GM23338 (cell line): Measurements from ENCODE around the gene CYP46A1. TPM values are rescaled to one million over a fixed set of nuclear protein-coding genes. Genes with fewer than 3 reads are reported as not detected.

Experiments used
- ATAC-seq: fragments of 200-7000 bp; cut with Tn5 transposase; 3 replicates; pipeline ENCODE4 v1.9.1; 2020
- DNase-seq: peaks from one replicate; pipeline ENCODE4 v3.0.0-alpha.2; 2015; ENCODE audit warnings: low spot score
- H2AFZ ChIP-seq: fragments of 200-600 bp; sonication (generic); 2 replicates; pipeline ENCODE4 v1.8.0; 2016; ENCODE audit warnings: antibody characterized with exemption, mild to moderate bottlenecking, moderate library complexity
- H3F3A ChIP-seq: fragments of 200-600 bp; sonication (generic); replicated peaks from 2 replicates; pipeline ENCODE4 v1.8.0; 2017; ENCODE audit warnings: antibody characterized with exemption, mixed run types, low read depth
- H3K27ac ChIP-seq: fragments of 200-600 bp; sonication (generic); 2 replicates; pipeline ENCODE4 v1.6.1; 2016; ENCODE audit warnings: low read depth
- H3K27me3 ChIP-seq: fragments of 200-600 bp; sonication (generic); 2 replicates; pipeline ENCODE4 v1.8.0; 2016; ENCODE audit warnings: mild to moderate bottlenecking, mixed run types, moderate library complexity; ENCODE audit not compliant: insufficient read depth
- H3K36me3 ChIP-seq: fragments of 200-600 bp; sonication (generic); 2 replicates; pipeline ENCODE4 v1.8.0; 2016; ENCODE audit warnings: mild to moderate bottlenecking; ENCODE audit not compliant: insufficient read depth
- H3K4me1 ChIP-seq: fragments of 200-600 bp; sonication (generic); 2 replicates; pipeline ENCODE4 v1.8.0; 2016; ENCODE audit warnings: mild to moderate bottlenecking, moderate library complexity; ENCODE audit not compliant: insufficient read depth
- H3K4me2 ChIP-seq: fragments of 200-600 bp; sonication (generic); 2 replicates; pipeline ENCODE4 v1.7.1; 2017; ENCODE audit warnings: mixed run types
- H3K4me3 ChIP-seq: fragments of 200-600 bp; sonication (generic); 2 replicates; pipeline ENCODE4 v1.6.1; 2016; ENCODE audit warnings: mixed run types
- H3K79me2 ChIP-seq: fragments of 200-600 bp; sonication (generic); replicated peaks from 2 replicates; pipeline ENCODE4 v1.8.0; 2017; ENCODE audit warnings: mild to moderate bottlenecking; ENCODE audit not compliant: insufficient read depth
- H3K9me2 ChIP-seq: fragments of 200-600 bp; sonication (generic); 2 replicates; pipeline ENCODE4 v1.8.0; 2017; ENCODE audit not compliant: insufficient read depth
- H4K20me1 ChIP-seq: fragments of 200-600 bp; sonication (generic); replicated peaks from 2 replicates; pipeline ENCODE4 v1.8.0; 2017; ENCODE audit warnings: mild to moderate bottlenecking; ENCODE audit not compliant: insufficient read depth
- H3K27ac Mint-ChIP-seq: 2 replicates; pipeline ENCODE4 v1.8.0; 2020; ENCODE audit warnings: inconsistent platforms, mild to moderate bottlenecking, moderate library complexity, mixed read lengths
- H3K27me3 Mint-ChIP-seq: 3 replicates; pipeline ENCODE4 v1.8.0; 2022; ENCODE audit warnings: low read depth, mild to moderate bottlenecking, moderate library complexity, mixed read lengths, inconsistent platforms; ENCODE audit not compliant: insufficient read depth, poor library complexity
- H3K36me3 Mint-ChIP-seq: 3 replicates; pipeline ENCODE4 v1.8.0; 2021; ENCODE audit warnings: low read depth, mild to moderate bottlenecking, inconsistent platforms, moderate library complexity, mixed read lengths
- H3K4me1 Mint-ChIP-seq: 3 replicates; pipeline ENCODE4 v1.8.0; 2020; ENCODE audit warnings: mild to moderate bottlenecking, inconsistent platforms, mixed read lengths
- H3K4me3 Mint-ChIP-seq: 3 replicates; pipeline ENCODE4 v1.8.0; 2021; ENCODE audit warnings: moderate library complexity, mild to moderate bottlenecking, inconsistent platforms, mixed read lengths
- H3K9me3 Mint-ChIP-seq: 3 replicates; pipeline ENCODE4 v1.8.0; 2020; ENCODE audit warnings: moderate library complexity, mild to moderate bottlenecking, inconsistent platforms, mixed read lengths
- CREB1 ChIP-seq: fragments of 250-450 bp; sonication (Bioruptor Pico); IDR thresholded peaks from 2 replicates; pipeline ENCODE4 v1.5.0; 2020; ENCODE audit warnings: low read depth, mild to moderate bottlenecking, moderate library complexity
- EZH2 ChIP-seq: fragments of 200-600 bp; sonication (generic); IDR thresholded peaks from one replicate; pipeline ENCODE4 v1.8.0; 2017; ENCODE audit warnings: antibody characterized with exemption, mild to moderate bottlenecking, low read depth; ENCODE audit not compliant: unreplicated experiment
- EZH2phosphoT487 ChIP-seq: fragments of 200-600 bp; sonication (generic); IDR thresholded peaks from one replicate; pipeline ENCODE4 v1.8.1; 2018; ENCODE audit warnings: antibody characterized with exemption; ENCODE audit not compliant: unreplicated experiment
- JUNB ChIP-seq: IDR thresholded peaks from one replicate; pipeline ENCODE4 v1.6.1; 2016; ENCODE audit warnings: antibody characterized with exemption; ENCODE audit not compliant: unreplicated experiment
- NANOG ChIP-seq: IDR thresholded peaks from 2 replicates; pipeline ENCODE4 v1.6.1; 2016; ENCODE audit warnings: antibody characterized with exemption, borderline replicate concordance
- POLR2AphosphoS5 ChIP-seq: IDR thresholded peaks from 2 replicates; pipeline ENCODE4 v1.6.1; 2016; ENCODE audit warnings: antibody characterized with exemption, low read depth
- STAT1 ChIP-seq: IDR thresholded peaks from one replicate; pipeline ENCODE4 v1.6.1; 2016; ENCODE audit warnings: antibody characterized with exemption; ENCODE audit not compliant: unreplicated experiment
- ZNF114 ChIP-seq: fragments of 250-450 bp; sonication (Bioruptor Pico); IDR thresholded peaks from 2 replicates; pipeline ENCODE4 v1.5.0; 2020; ENCODE audit warnings: mild to moderate bottlenecking, moderate library complexity
- ZNF331 ChIP-seq: fragments of 250-450 bp; sonication (Bioruptor Pico); IDR thresholded peaks from 2 replicates; pipeline ENCODE4 v1.5.0; 2020; ENCODE audit warnings: low read depth, mild to moderate bottlenecking, moderate library complexity
- polyA plus RNA-seq: library from polyadenylated mRNA; unstranded; fragments of >200 nt; fragmentation: Nextera tagmentation; extraction: Ambion mirVana; gene quantifications from 2 replicates; pipeline ENCODE4 v1.2.1, GENCODE V29; 2016
- total RNA-seq: library from RNA; depleted of rRNA; stranded (reverse); fragments of >200 nt; shearing (Covaris generic); gene quantifications from 2 replicates; pipeline ENCODE4 v1.2.3, GENCODE V29; 2014
- TF ChIP-seq, protein P1 (sequence below): fragments of 250-450 bp; sonication (Bioruptor Pico); IDR thresholded peaks from 2 replicates; pipeline ENCODE4 v1.5.0; 2020; ENCODE audit warnings: mild to moderate bottlenecking, moderate library complexity
- TF ChIP-seq, protein P2 (sequence below), 2 experiments: fragments of 200-600 bp in 1 of 2; sonication (generic) in 1 of 2; conservative IDR thresholded peaks; 2 replicates each; pipeline versions ENCODE4 v1.5.1 to v1.6.1; 2016 to 2017; ENCODE audit warnings: antibody characterized with exemption in 2 of 2, low read depth in 2 of 2, mild to moderate bottlenecking in 2 of 2, moderate library complexity in 1 of 2
- TF ChIP-seq, protein P3 (sequence below): IDR thresholded peaks from one replicate; pipeline ENCODE4 v1.6.1; 2018; ENCODE audit warnings: antibody characterized with exemption; ENCODE audit not compliant: unreplicated experiment
- TF ChIP-seq, protein P4 (sequence below): IDR thresholded peaks from 2 replicates; pipeline ENCODE4 v1.6.1; 2016; ENCODE audit warnings: antibody characterized with exemption

CYP46A1 gene
- total and polyA plus RNA-seq, 2 experiments from 2014 or later: 0.59 to 0.66 TPM

DNA sequence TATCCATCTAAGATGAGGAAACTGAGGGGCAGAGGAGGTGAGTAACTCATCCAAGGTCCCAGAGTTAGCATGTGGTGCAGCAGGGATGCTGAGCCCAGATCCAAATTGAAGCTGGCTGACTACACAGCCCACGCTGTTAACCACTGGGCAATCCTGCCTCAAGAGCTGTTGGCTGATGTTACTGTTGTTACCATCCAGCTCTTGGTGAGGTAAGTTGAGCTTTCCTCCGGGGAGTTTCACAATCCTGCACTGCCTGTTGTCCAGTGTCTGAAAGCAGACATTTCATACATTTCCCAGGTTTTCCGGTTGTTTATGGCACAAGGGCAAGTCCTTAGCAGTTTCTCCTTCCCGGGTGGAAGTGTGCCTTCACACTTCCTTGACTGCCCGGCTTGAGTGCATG lies 14.5 kb downstream of the CYP46A1 start:
- H3K36me3 ChIP-seq: no peaks in the 10 kb centered on the region
- H3K4me3 ChIP-seq: no peak overlapping the region
- Mint-ChIP-seq H3K4me1 (no peaks in the 10 kb centered on the region), H3K36me3 (peaks cover 10% of the 10 kb centered on the region; the same call in 2 of the 3 replicates), H3K27me3 (peaks cover 6% of the 10 kb centered on the region), H3K4me3 (no peak overlapping the region), H3K27ac (no peak overlapping the region), H3K9me3 (peaks cover 9% of the 10 kb centered on the region)
- H3K4me2 ChIP-seq: no peak overlapping the region
- no peaks in the 10 kb centered on the region for H3K79me2 ChIP-seq
- no peak overlapping the region for H3K27ac ChIP-seq
- H4K20me1 ChIP-seq: no peaks in the 10 kb centered on the region
- H3K9me2 ChIP-seq: no peaks in the 10 kb centered on the region
- no peaks in the 10 kb centered on the region for H3K27me3 ChIP-seq
- H3F3A ChIP-seq: no peaks in the 10 kb centered on the region
- TF ChIP-seq JUNB: no peak
- TF ChIP-seq ZNF331 (CRISPR knock-in tag): no peak
- TF ChIP-seq, protein P1, sequence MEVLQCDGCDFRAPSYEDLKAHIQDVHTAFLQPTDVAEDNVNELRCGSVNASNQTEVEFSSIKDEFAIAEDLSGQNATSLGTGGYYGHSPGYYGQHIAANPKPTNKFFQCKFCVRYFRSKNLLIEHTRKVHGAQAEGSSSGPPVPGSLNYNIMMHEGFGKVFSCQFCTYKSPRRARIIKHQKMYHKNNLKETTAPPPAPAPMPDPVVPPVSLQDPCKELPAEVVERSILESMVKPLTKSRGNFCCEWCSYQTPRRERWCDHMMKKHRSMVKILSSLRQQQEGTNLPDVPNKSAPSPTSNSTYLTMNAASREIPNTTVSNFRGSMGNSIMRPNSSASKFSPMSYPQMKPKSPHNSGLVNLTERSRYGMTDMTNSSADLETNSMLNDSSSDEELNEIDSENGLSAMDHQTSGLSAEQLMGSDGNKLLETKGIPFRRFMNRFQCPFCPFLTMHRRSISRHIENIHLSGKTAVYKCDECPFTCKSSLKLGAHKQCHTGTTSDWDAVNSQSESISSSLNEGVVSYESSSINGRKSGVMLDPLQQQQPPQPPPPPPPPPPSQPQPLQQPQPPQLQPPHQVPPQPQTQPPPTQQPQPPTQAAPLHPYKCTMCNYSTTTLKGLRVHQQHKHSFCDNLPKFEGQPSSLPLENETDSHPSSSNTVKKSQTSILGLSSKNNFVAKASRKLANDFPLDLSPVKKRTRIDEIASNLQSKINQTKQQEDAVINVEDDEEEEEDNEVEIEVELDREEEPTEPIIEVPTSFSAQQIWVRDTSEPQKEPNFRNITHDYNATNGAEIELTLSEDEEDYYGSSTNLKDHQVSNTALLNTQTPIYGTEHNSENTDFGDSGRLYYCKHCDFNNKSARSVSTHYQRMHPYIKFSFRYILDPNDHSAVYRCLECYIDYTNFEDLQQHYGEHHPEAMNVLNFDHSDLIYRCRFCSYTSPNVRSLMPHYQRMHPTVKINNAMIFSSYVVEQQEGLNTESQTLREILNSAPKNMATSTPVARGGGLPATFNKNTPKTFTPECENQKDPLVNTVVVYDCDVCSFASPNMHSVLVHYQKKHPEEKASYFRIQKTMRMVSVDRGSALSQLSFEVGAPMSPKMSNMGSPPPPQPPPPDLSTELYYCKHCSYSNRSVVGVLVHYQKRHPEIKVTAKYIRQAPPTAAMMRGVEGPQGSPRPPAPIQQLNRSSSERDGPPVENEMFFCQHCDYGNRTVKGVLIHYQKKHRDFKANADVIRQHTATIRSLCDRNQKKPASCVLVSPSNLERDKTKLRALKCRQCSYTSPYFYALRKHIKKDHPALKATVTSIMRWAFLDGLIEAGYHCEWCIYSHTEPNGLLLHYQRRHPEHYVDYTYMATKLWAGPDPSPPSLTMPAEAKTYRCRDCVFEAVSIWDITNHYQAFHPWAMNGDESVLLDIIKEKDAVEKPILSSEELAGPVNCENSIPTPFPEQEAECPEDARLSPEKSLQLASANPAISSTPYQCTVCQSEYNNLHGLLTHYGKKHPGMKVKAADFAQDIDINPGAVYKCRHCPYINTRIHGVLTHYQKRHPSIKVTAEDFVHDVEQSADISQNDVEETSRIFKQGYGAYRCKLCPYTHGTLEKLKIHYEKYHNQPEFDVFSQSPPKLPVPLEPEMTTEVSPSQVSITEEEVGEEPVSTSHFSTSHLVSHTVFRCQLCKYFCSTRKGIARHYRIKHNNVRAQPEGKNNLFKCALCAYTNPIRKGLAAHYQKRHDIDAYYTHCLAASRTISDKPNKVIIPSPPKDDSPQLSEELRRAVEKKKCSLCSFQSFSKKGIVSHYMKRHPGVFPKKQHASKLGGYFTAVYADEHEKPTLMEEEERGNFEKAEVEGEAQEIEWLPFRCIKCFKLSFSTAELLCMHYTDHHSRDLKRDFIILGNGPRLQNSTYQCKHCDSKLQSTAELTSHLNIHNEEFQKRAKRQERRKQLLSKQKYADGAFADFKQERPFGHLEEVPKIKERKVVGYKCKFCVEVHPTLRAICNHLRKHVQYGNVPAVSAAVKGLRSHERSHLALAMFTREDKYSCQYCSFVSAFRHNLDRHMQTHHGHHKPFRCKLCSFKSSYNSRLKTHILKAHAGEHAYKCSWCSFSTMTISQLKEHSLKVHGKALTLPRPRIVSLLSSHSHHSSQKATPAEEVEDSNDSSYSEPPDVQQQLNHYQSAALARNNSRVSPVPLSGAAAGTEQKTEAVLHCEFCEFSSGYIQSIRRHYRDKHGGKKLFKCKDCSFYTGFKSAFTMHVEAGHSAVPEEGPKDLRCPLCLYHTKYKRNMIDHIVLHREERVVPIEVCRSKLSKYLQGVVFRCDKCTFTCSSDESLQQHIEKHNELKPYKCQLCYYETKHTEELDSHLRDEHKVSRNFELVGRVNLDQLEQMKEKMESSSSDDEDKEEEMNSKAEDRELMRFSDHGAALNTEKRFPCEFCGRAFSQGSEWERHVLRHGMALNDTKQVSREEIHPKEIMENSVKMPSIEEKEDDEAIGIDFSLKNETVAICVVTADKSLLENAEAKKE (CRISPR knock-in tag): no peak
- no peak for TF ChIP-seq CREB1 (CRISPR knock-in tag)
- no peak for TF ChIP-seq STAT1
- no peak for TF ChIP-seq NANOG
- no peak for TF ChIP-seq ZNF114 (CRISPR knock-in tag)
- no peak for TF ChIP-seq POLR2AphosphoS5
- TF ChIP-seq, protein P2, sequence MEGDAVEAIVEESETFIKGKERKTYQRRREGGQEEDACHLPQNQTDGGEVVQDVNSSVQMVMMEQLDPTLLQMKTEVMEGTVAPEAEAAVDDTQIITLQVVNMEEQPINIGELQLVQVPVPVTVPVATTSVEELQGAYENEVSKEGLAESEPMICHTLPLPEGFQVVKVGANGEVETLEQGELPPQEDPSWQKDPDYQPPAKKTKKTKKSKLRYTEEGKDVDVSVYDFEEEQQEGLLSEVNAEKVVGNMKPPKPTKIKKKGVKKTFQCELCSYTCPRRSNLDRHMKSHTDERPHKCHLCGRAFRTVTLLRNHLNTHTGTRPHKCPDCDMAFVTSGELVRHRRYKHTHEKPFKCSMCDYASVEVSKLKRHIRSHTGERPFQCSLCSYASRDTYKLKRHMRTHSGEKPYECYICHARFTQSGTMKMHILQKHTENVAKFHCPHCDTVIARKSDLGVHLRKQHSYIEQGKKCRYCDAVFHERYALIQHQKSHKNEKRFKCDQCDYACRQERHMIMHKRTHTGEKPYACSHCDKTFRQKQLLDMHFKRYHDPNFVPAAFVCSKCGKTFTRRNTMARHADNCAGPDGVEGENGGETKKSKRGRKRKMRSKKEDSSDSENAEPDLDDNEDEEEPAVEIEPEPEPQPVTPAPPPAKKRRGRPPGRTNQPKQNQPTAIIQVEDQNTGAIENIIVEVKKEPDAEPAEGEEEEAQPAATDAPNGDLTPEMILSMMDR (conservative IDR thresholded peaks at IDR 0.05; ENCODE audit: low read depth in 2 of 2): no peak
- TF ChIP-seq, protein P3, sequence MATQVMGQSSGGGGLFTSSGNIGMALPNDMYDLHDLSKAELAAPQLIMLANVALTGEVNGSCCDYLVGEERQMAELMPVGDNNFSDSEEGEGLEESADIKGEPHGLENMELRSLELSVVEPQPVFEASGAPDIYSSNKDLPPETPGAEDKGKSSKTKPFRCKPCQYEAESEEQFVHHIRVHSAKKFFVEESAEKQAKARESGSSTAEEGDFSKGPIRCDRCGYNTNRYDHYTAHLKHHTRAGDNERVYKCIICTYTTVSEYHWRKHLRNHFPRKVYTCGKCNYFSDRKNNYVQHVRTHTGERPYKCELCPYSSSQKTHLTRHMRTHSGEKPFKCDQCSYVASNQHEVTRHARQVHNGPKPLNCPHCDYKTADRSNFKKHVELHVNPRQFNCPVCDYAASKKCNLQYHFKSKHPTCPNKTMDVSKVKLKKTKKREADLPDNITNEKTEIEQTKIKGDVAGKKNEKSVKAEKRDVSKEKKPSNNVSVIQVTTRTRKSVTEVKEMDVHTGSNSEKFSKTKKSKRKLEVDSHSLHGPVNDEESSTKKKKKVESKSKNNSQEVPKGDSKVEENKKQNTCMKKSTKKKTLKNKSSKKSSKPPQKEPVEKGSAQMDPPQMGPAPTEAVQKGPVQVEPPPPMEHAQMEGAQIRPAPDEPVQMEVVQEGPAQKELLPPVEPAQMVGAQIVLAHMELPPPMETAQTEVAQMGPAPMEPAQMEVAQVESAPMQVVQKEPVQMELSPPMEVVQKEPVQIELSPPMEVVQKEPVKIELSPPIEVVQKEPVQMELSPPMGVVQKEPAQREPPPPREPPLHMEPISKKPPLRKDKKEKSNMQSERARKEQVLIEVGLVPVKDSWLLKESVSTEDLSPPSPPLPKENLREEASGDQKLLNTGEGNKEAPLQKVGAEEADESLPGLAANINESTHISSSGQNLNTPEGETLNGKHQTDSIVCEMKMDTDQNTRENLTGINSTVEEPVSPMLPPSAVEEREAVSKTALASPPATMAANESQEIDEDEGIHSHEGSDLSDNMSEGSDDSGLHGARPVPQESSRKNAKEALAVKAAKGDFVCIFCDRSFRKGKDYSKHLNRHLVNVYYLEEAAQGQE: no peak
- TF ChIP-seq EZH2phosphoT487: no peak
- TF ChIP-seq, protein P4, sequence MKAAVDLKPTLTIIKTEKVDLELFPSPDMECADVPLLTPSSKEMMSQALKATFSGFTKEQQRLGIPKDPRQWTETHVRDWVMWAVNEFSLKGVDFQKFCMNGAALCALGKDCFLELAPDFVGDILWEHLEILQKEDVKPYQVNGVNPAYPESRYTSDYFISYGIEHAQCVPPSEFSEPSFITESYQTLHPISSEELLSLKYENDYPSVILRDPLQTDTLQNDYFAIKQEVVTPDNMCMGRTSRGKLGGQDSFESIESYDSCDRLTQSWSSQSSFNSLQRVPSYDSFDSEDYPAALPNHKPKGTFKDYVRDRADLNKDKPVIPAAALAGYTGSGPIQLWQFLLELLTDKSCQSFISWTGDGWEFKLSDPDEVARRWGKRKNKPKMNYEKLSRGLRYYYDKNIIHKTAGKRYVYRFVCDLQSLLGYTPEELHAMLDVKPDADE: no peak
- no peak for TF ChIP-seq EZH2
- H3K4me1 ChIP-seq: no peaks in the 10 kb centered on the region
- no peak for ATAC-seq
- DNase-seq: no peak
- H2AFZ ChIP-seq: no peak overlapping the region
